Right ventricle myocardium inferior (tissue), 1 donor: ENCODE measurements around the gene MORN4. TPM values are rescaled to one million over a fixed set of nuclear protein-coding genes. Genes with fewer than 3 reads are reported as not detected.
"Not testable (repeated sequence)": the region's sequence is repeated elsewhere in the genome, so short reads cannot be mapped to it uniquely, and the experiment has no call there.

ENCODE experiments used
- ATAC-seq: fragments of 200-7000 bp; cut with Tn5 transposase; one replicate; pipeline ENCODE4 v1.9.1; 2020; ENCODE audit warnings: mild to moderate bottlenecking, moderate library complexity
- DNase-seq: peaks from one replicate; pipeline ENCODE4 v3.0.0; 2021; ENCODE audit errors: missing footprints
- intact Hi-C: fragments of 100-400 bp; cut with DNase I; formaldehyde crosslinking; loops from one replicate; pipeline ENCODE4 v1.11.0; 2022
- total RNA-seq: library from RNA; stranded (reverse); fragmentation: NEBNext Ultra II Directional; extraction: Animal tissue kit (Norgen Biotek cat#: 25700); gene quantifications from one replicate; pipeline ENCODE4 v1.2.1, GENCODE V29; 2021
- donor health status: DM: no; HTN: yes; CAD: no; lungs with severe emphysema.

The MORN4 gene
- total RNA-seq, 1 donor from 2014 or later: 8.0 TPM

GRCh38 chr10:97580421-97581367 is 52.6 kb downstream of the MORN4 start:
- intact Hi-C loops: no loop called here
- ATAC-seq (no peak), DNase-seq (no peak)

- intact Hi-C loops: no loop called here
- ATAC-seq (no peak), DNase-seq (no peak)
Measured at GRCh38 chr10:97578171-97578844, 55.0 kb downstream of the MORN4 start.

GRCh38 chr10:97577701-97578100 is 55.6 kb downstream of the MORN4 start:
- DNase-seq: no peak
- ATAC-seq: no peak
- intact Hi-C loops: no loop called here

- ATAC-seq, DNase-seq, intact Hi-C loops: not testable (repeated sequence)
Measured at GRCh38 chr10:97576487-97576886, 56.8 kb downstream of the MORN4 start.

GRCh38 chr10:97575127-97575668 is 58.1 kb downstream of the MORN4 start:
- ATAC-seq (no peak), DNase-seq (peak; percentile 43)
- intact Hi-C loops: no loop called here

GRCh38 chr10:97574374-97575126 is 58.8 kb downstream of the MORN4 start:
- intact Hi-C loops: no loop called here
- DNase-seq: no peak
- ATAC-seq: peak; percentile 62

GRCh38 chr10:97573672-97574071 is 59.6 kb downstream of the MORN4 start:
- intact Hi-C loops: no loop called here
- no peak for ATAC-seq
- no peak for DNase-seq

GRCh38 chr10:97573021-97573420 is 60.3 kb downstream of the MORN4 start:
- intact Hi-C loops: no loop called here
- DNase-seq (peak; percentile 14), ATAC-seq (no peak)

- intact Hi-C loops: loop anchor here (1.0 kb wide), 1 partner anchor 40 kb away; no protein-coding TSS in a partner anchor
- ATAC-seq: peak; percentile 70
Measured at GRCh38 chr10:97572214-97572989, 60.9 kb downstream of the MORN4 start, which contains the start of gene ANKRD2. Gene ANKRD2 (plus strand): TSS chr10:97572779. CDS start chr10:97572789, 10 bp downstream.

GRCh38 chr10:97571622-97572021 is 61.7 kb downstream of the MORN4 start:
- intact Hi-C loops: loop anchor here (1.0 kb wide), 1 partner anchor 41 kb away; no protein-coding TSS in a partner anchor
- DNase-seq (no peak), ATAC-seq (no peak)

More at GRCh38 chr10:97572214-97572989, 60.9 kb downstream of the MORN4 start, which contains the start of gene ANKRD2:
- peak; percentile 85 for DNase-seq

GRCh38 chr10:97570789-97571471 is 62.4 kb downstream of the MORN4 start:
- ATAC-seq: peak; percentile 21
- intact Hi-C loops: no loop called here
- DNase-seq: peak; percentile 43

GRCh38 chr10:97570146-97570788 is 63.0 kb downstream of the MORN4 start:
- DNase-seq: peak; percentile 49
- no peak for ATAC-seq
- intact Hi-C loops: no loop called here

GRCh38 chr10:97567891-97568290 is 65.4 kb downstream of the MORN4 start:
- ATAC-seq (no peak), DNase-seq (no peak)
- intact Hi-C loops: no loop called here

GRCh38 chr10:97566336-97566996 is 66.8 kb downstream of the MORN4 start:
- DNase-seq (no peak), ATAC-seq (no peak)
- intact Hi-C loops: no loop called here

GRCh38 chr10:97564776-97565175 is 68.5 kb downstream of the MORN4 start:
- ATAC-seq (no peak), DNase-seq (no peak)
- intact Hi-C loops: no loop called here
